Activated effector memory CD4-positive, alpha-beta T cell treated with Interleukin-2 at 50 U/mL for 16 hours (primary cell): ENCODE data around the gene SLC7A14.

Experiments
- DNase-seq: peaks from one replicate; pipeline ENCODE4 v3.0.0-alpha.2; 2020

SLC7A14 gene

GRCh38 chr3:170532573-170532972 lies 53.3 kb downstream of the SLC7A14 start:
- no peak for DNase-seq

GRCh38 chr3:170531657-170532335 lies 54.1 kb downstream of the SLC7A14 start:
- no peak for DNase-seq

GRCh38 chr3:170531054-170531453 lies 54.8 kb downstream of the SLC7A14 start:
- no peak for DNase-seq

GRCh38 chr3:170529912-170530311 lies 56.0 kb downstream of the SLC7A14 start:
- no peak for DNase-seq

- no peak for DNase-seq
Measured at GRCh38 chr3:170529346-170529745, 56.5 kb downstream of the SLC7A14 start.

- no peak for DNase-seq
Measured at GRCh38 chr3:170528726-170529125, 57.1 kb downstream of the SLC7A14 start.

GRCh38 chr3:170524073-170524472 lies 61.8 kb downstream of the SLC7A14 start:
- DNase-seq, result no peak

GRCh38 chr3:170523248-170523647 lies 62.6 kb downstream of the SLC7A14 start:
- no peak for DNase-seq

GRCh38 chr3:170522201-170522600 lies 63.7 kb downstream of the SLC7A14 start:
- DNase-seq, result no peak

- DNase-seq, result no peak
Measured at GRCh38 chr3:170520996-170521395, 64.9 kb downstream of the SLC7A14 start.

GRCh38 chr3:170517242-170517945 lies 68.5 kb downstream of the SLC7A14 start:
- DNase-seq, result no peak

- DNase-seq, result no peak
Measured at GRCh38 chr3:170513642-170514041, 72.2 kb downstream of the SLC7A14 start.

GRCh38 chr3:170511371-170511770 lies 74.5 kb downstream of the SLC7A14 start:
- no peak for DNase-seq

GRCh38 chr3:170508839-170509238 lies 77.0 kb downstream of the SLC7A14 start:
- no peak for DNase-seq

- DNase-seq, result no peak
Measured at GRCh38 chr3:170508291-170508690, 77.6 kb downstream of the SLC7A14 start.

GRCh38 chr3:170507063-170507462 lies 78.8 kb downstream of the SLC7A14 start:
- no peak for DNase-seq

- no peak for DNase-seq
Measured at GRCh38 chr3:170506556-170506955, 79.3 kb downstream of the SLC7A14 start.

GRCh38 chr3:170502297-170502696 lies 83.6 kb downstream of the SLC7A14 start:
- no peak for DNase-seq

GRCh38 chr3:170500995-170501394 lies 84.9 kb downstream of the SLC7A14 start:
- DNase-seq, result no peak

GRCh38 chr3:170500462-170500861 lies 85.4 kb downstream of the SLC7A14 start:
- no peak for DNase-seq

GRCh38 chr3:170499562-170500156 lies 86.2 kb downstream of the SLC7A14 start:
- no peak for DNase-seq

GRCh38 chr3:170497207-170498095 lies 88.4 kb downstream of the SLC7A14 start:
- no peak for DNase-seq

- DNase-seq, result no peak
Measured at GRCh38 chr3:170496868-170497140, 89.1 kb downstream of the SLC7A14 start.
